ENCODE measurements around the gene ABCF1. TPM values are rescaled to one million over a fixed set of nuclear protein-coding genes. Genes with fewer than 3 reads are reported as not detected.

The ABCF1 gene
- total RNA-seq, 1 experiment from 2014 or later, result 53.3 TPM

DNA sequence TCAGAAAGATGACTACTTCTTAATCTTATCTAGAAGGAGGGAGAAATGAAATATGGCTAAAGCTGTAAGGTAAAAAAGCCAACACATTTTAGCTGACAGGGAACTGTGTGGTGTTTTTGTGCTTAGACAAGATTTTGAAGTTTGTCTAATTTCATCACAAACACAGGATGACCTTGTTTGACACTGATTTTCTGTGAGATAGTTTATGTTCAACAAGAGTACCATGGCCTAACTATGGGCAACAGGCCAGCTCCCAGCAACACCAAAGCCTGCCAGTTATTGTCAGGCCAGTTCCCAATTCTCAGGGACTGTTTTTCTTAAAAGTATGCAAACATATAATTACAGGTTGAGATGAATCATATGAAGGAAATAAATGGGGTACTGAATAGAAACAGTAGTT is 5.5 kb upstream of the ABCF1 start:
- DNase-seq (ENCODE audit: low read depth, low spot score) (no peak), ATAC-seq (no peak)
- Histone ChIP-seq H3K9me2 (ENCODE audit: insufficient read depth) (no peaks in the 10 kb centered on the region), H3K4me2 (ENCODE audit: low read length) (no peak overlapping the region), H2AFZ (ENCODE audit: low read depth, low read length, poor library complexity, severe bottlenecking) (no peak overlapping the region), H3K9ac (ENCODE audit: low read length) (no peak overlapping the region), H3K79me2 (ENCODE audit: insufficient read depth, low read length) (no peaks in the 10 kb centered on the region; the same call in 1 of the 2 replicates), H3K4me1 (ENCODE audit: control insufficient read depth in 1 of 2, insufficient read depth in 2 of 2, low read length in 2 of 2) (peaks cover 3 to 9% of the 10 kb centered on the region in 2 experiments; a peak in 2 of 4 replicates), H4K20me1 (ENCODE audit: insufficient read depth) (no peaks in the 10 kb centered on the region), H3K4me3 (replicated peaks in 1 of 2; ENCODE audit: low read depth in 1 of 2, low read length in 2 of 2) (no peak overlapping the region), H3K27ac (ENCODE audit: low read depth, low read length) (no peak overlapping the region), H3K36me3 (ENCODE audit: control insufficient read depth in 1 of 2, insufficient read depth in 2 of 2, low read length in 2 of 2) (peaks cover 0 to 16% of the 10 kb centered on the region in 2 experiments; a peak in 2 of 4 replicates), H3K27me3 (ENCODE audit: insufficient read depth, low read length) (no peaks in the 10 kb centered on the region), H3K9me3 (ENCODE audit: control insufficient read depth in 1 of 2, insufficient read depth in 1 of 2, low read depth in 1 of 2, low read length in 2 of 2) (no peaks in the 10 kb centered on the region)
- ChIA-PET POLR2A (interaction anchor here (0.9 kb wide), 1 partner anchor 49 kb away, joined by 3 read pairs; no protein-coding TSS in a partner anchor), CTCF (interaction anchor here (0.7 kb wide), 1 partner anchor 165 kb away, joined by 3 read pairs; no protein-coding TSS in a partner anchor), RAD21 (ENCODE audit: low non-redundant PET in 1 of 2, low total read pairs in 2 of 2, uncharacterized antibody in 2 of 2, unreplicated experiment in 2 of 2) (no interaction called here)
- no TSS peak for BruUV-seq (replicated peaks)
- no peak for TF ChIP-seq YY1 (IDR thresholded peaks at IDR 0.05; ENCODE audit: extremely low read depth, insufficient replicate concordance, low read depth, low read length)
- TF ChIP-seq RAD21 (IDR thresholded peaks at IDR 0.05; ENCODE audit: low read depth), result no peak
- TF ChIP-seq POLR2A (IDR thresholded peaks at IDR 0.05; ENCODE audit: borderline replicate concordance, extremely low read depth, insufficient read depth, insufficient read length), result no peak
- TF ChIP-seq ZFX (IDR thresholded peaks at IDR 0.05), result no peak
- no peak for TF ChIP-seq MAX (IDR thresholded peaks at IDR 0.05)
- no peak for TF ChIP-seq POLR2AphosphoS5 (IDR thresholded peaks at IDR 0.05; ENCODE audit: low read depth, low read length)
- TF ChIP-seq EZH2phosphoT487 (IDR thresholded peaks at IDR 0.05; ENCODE audit: borderline replicate concordance), result no peak
- TF ChIP-seq SRF (IDR thresholded peaks at IDR 0.05; ENCODE audit: low read depth), result no peak
- no peak for TF ChIP-seq FOSL1 (IDR thresholded peaks at IDR 0.05; ENCODE audit: low read depth)
- TF ChIP-seq SP1 (IDR thresholded peaks at IDR 0.05; ENCODE audit: low read depth), result no peak
- TF ChIP-seq, protein P1, sequence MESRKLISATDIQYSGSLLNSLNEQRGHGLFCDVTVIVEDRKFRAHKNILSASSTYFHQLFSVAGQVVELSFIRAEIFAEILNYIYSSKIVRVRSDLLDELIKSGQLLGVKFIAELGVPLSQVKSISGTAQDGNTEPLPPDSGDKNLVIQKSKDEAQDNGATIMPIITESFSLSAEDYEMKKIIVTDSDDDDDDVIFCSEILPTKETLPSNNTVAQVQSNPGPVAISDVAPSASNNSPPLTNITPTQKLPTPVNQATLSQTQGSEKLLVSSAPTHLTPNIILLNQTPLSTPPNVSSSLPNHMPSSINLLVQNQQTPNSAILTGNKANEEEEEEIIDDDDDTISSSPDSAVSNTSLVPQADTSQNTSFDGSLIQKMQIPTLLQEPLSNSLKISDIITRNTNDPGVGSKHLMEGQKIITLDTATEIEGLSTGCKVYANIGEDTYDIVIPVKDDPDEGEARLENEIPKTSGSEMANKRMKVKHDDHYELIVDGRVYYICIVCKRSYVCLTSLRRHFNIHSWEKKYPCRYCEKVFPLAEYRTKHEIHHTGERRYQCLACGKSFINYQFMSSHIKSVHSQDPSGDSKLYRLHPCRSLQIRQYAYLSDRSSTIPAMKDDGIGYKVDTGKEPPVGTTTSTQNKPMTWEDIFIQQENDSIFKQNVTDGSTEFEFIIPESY (IDR thresholded peaks at IDR 0.05; ENCODE audit: extremely low read depth, insufficient replicate concordance, low read length), result no peak
- TF ChIP-seq EGR1 (IDR thresholded peaks at IDR 0.05; ENCODE audit: low read depth), result no peak
- TF ChIP-seq JUND (IDR thresholded peaks at IDR 0.05), result no peak
- no peak for TF ChIP-seq EZH2 (IDR thresholded peaks at IDR 0.05)
- no peak for TF ChIP-seq ATF3 (IDR thresholded peaks at IDR 0.05)
- TF ChIP-seq, protein P2, sequence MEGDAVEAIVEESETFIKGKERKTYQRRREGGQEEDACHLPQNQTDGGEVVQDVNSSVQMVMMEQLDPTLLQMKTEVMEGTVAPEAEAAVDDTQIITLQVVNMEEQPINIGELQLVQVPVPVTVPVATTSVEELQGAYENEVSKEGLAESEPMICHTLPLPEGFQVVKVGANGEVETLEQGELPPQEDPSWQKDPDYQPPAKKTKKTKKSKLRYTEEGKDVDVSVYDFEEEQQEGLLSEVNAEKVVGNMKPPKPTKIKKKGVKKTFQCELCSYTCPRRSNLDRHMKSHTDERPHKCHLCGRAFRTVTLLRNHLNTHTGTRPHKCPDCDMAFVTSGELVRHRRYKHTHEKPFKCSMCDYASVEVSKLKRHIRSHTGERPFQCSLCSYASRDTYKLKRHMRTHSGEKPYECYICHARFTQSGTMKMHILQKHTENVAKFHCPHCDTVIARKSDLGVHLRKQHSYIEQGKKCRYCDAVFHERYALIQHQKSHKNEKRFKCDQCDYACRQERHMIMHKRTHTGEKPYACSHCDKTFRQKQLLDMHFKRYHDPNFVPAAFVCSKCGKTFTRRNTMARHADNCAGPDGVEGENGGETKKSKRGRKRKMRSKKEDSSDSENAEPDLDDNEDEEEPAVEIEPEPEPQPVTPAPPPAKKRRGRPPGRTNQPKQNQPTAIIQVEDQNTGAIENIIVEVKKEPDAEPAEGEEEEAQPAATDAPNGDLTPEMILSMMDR (IDR thresholded peaks at IDR 0.05 in 2 of 3, conservative IDR thresholded peaks at IDR 0.05 in 1 of 3; ENCODE audit: borderline replicate concordance in 1 of 3, insufficient read depth in 1 of 3, low read depth in 2 of 3, low read length in 2 of 3), result no peak
- no peak for TF ChIP-seq CEBPB (IDR thresholded peaks at IDR 0.05; ENCODE audit: low read depth)
- TF ChIP-seq CBX3 (IDR thresholded peaks at IDR 0.05; ENCODE audit: low read depth), result no peak
- TF ChIP-seq ELF1 (IDR thresholded peaks at IDR 0.05; ENCODE audit: borderline replicate concordance, low read depth), result no peak
- TF ChIP-seq, protein P3, sequence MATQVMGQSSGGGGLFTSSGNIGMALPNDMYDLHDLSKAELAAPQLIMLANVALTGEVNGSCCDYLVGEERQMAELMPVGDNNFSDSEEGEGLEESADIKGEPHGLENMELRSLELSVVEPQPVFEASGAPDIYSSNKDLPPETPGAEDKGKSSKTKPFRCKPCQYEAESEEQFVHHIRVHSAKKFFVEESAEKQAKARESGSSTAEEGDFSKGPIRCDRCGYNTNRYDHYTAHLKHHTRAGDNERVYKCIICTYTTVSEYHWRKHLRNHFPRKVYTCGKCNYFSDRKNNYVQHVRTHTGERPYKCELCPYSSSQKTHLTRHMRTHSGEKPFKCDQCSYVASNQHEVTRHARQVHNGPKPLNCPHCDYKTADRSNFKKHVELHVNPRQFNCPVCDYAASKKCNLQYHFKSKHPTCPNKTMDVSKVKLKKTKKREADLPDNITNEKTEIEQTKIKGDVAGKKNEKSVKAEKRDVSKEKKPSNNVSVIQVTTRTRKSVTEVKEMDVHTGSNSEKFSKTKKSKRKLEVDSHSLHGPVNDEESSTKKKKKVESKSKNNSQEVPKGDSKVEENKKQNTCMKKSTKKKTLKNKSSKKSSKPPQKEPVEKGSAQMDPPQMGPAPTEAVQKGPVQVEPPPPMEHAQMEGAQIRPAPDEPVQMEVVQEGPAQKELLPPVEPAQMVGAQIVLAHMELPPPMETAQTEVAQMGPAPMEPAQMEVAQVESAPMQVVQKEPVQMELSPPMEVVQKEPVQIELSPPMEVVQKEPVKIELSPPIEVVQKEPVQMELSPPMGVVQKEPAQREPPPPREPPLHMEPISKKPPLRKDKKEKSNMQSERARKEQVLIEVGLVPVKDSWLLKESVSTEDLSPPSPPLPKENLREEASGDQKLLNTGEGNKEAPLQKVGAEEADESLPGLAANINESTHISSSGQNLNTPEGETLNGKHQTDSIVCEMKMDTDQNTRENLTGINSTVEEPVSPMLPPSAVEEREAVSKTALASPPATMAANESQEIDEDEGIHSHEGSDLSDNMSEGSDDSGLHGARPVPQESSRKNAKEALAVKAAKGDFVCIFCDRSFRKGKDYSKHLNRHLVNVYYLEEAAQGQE (IDR thresholded peaks at IDR 0.05; ENCODE audit: low read depth), result no peak
- intact Hi-C loops (cut with micrococcal nuclease), result no loop called here

Data from HCT116 (cell line).